Epithelial cell of umbilical artery (primary cell): Measurements from ENCODE around the gene NABP1. TPM values are rescaled to one million over a fixed set of nuclear protein-coding genes. Genes with fewer than 3 reads are reported as not detected.

Source experiments
- total RNA-seq: library from RNA; depleted of rRNA; stranded (reverse); fragments of >200 nt; gene quantifications from 2 replicates; pipeline ENCODE4 v1.2.3, GENCODE V29; 2014

The NABP1 gene
- total RNA-seq, result 23.1 and 32.2 TPM in 2 replicates

GRCh38 chr2:191677646-191678436, at the start of gene NABP1:
TSS of gene NABP1 (plus strand) at chr2:191678136. CDS start at chr2:191678615, 479 bp downstream.

Other genes with a start within 250 kb of the NABP1 start
- gene CAVIN2, start 169.0 kb downstream of the NABP1 start, total RNA-seq, result 82.5 and 106 TPM in 2 replicates